Body of pancreas (tissue), 4 donors: ENCODE measurements around the gene SPOCK3.

Source experiments
- CTCF ChIP-seq, 7 experiments: fragments of 450-650 bp in 4 of 7; fragments of 200-600 bp in 3 of 7; sonication (generic) in 3 of 7; IDR thresholded peaks; one replicate each; pipeline ENCODE4 v1.5.1; 2016 to 2019; ENCODE audit warnings: antibody characterized with exemption in 7 of 7
- POLR2A ChIP-seq, 3 donors: fragments of 450-650 bp; IDR thresholded peaks; one replicate each; pipeline ENCODE4 v1.6.1; 2016; ENCODE audit warnings: antibody characterized with exemption in 3 of 3, mild to moderate bottlenecking in 2 of 3

GRCh38 chr4:166842795-166843261 lies 391.5 kb downstream of the SPOCK3 start:
- no peak for TF ChIP-seq CTCF (IDR thresholded peaks at IDR 0.05)
- no peak for TF ChIP-seq POLR2A (IDR thresholded peaks at IDR 0.05)
